Pancreas (tissue), 10 donors: ENCODE results near the gene HGD. TPM values are rescaled to one million over a fixed set of nuclear protein-coding genes. Genes with fewer than 3 reads are reported as not detected.

Source experiments
- ATAC-seq, 4 donors: fragments of 200-7000 bp; cut with Tn5 transposase; one replicate each; pipeline versions ENCODE4 v1.8.0 to v1.9.1; 2020; ENCODE audit warnings: mild to moderate bottlenecking in 4 of 4, moderate library complexity in 4 of 4
- DNase-seq, 6 donors: peaks; one replicate each; pipeline ENCODE4 v3.0.0-alpha.2; 2020
- FAIRE-seq: peaks from 2 replicates; lab custom pipeline; 2012; peaks lifted over from hg19 to GRCh38; lab: Jason Lieb, UNC
- H3K27ac ChIP-seq, 4 donors: fragments of 200-600 bp; sonication (generic); 1 replicate in 3 of 4; 2 replicates in 1 of 4; pipeline versions ENCODE4 v1.5.0 to v1.8.0; 2020
- H3K27me3 ChIP-seq, 4 donors: fragments of 200-600 bp; one replicate each; pipeline ENCODE4 v1.8.0; 2021
- H3K36me3 ChIP-seq, 3 donors: fragments of 200-600 bp; sonication (generic) in 1 of 3; one replicate each; pipeline versions ENCODE4 v1.5.0 to v1.8.0; 2020 to 2021
- H3K4me1 ChIP-seq, 3 donors: fragments of 200-600 bp; one replicate each; pipeline ENCODE4 v1.8.0; 2021
- H3K4me3 ChIP-seq, 4 donors: fragments of 200-600 bp; sonication (generic) in 2 of 4; one replicate each; pipeline versions ENCODE4 v1.5.0 to v1.8.0; 2020 to 2021
- H3K9me3 ChIP-seq, 4 donors: fragments of 200-600 bp; one replicate each; pipeline ENCODE4 v1.8.0; 2021
- CTCF ChIP-seq, 4 donors: fragments of 200-600 bp; sonication (generic) in 3 of 4; IDR thresholded peaks; one replicate each; pipeline versions ENCODE4 v1.5.0 to v1.8.0; 2021; ENCODE audit warnings: antibody characterized with exemption in 4 of 4
- WGBS, 2 donors: extraction: QIAGEN DNeasy Blood & Tissue Kit; methylation state at CpG; one replicate each; pipeline ENCODE4 v1.1.7; 2013; 5-methylcytosine and 5-hydroxymethylcytosine counted together
- intact Hi-C, 3 donors: fragments of 100-400 bp; cut with DNase I; formaldehyde crosslinking; loops; one replicate each; pipeline versions ENCODE4 v1.11.1 to v1.14.2; 2022
- polyA plus RNA-seq, 2 donors: library from polyadenylated mRNA; stranded (reverse); fragments of 200-250 nt; gene quantifications; one replicate each; pipeline ENCODE4 v1.2.3, GENCODE V29; 2013
- total RNA-seq, 6 donors: library from RNA; stranded (reverse); fragmentation: NEBNext Ultra II Directional in 4 of 6; extraction: Animal tissue kit (Norgen Biotek cat#: 25700) in 4 of 6; gene quantifications; one replicate each; pipeline versions ENCODE4 v1.2.1 to v1.2.4, GENCODE V29; 2021 to 2023
- donor health status: healthy with polysubstance abuse.
- donor health status: DM: no; HTN: no; CAD: no; lungs with moderate emphysema.
- donor health status: DM: no; HTN: no; CAD: no.
- donor health status: control.
- donor health status: control.
- donor health status: Bipolar disorder and iron deficiency.
- donor health status: DM: yes; HTN: yes; CAD: no.
- donor health status: DM: no; HTN: no; CAD: no.
- donor health status: DM: no; HTN: no; CAD: no.
- donor health status: DM: yes; HTN: yes; CAD: no.

The HGD gene
- total and polyA plus RNA-seq, 8 donors = 9.7 to 27.7 (median 16.0) TPM

GRCh38 chr3:120615847-120616609, 66.0 kb downstream of the HGD start:
- TF ChIP-seq CTCF (IDR thresholded peaks at IDR 0.05) = no peak
- no peak for DNase-seq
- intact Hi-C loops = no loop called here
- Histone ChIP-seq H3K9me3 (no peaks in the 10 kb centered on the region), H3K27me3 (no peaks in the 10 kb centered on the region), H3K36me3 (no peaks in the 10 kb centered on the region), H3K4me1 (no peaks in the 10 kb centered on the region), H3K4me3 (no peak overlapping the region), H3K27ac (no peak overlapping the region)
- ATAC-seq = peak in 1 of 4 donors; percentile 63
- no peak for FAIRE-seq
- 77 to 86% methylated on average over 13 of the region's 13 CpGs for WGBS, 2 donors

- no peaks in the 10 kb centered on the region for H3K27me3 ChIP-seq
- H3K9me3 ChIP-seq = no peaks in the 10 kb centered on the region
- H3K4me3 ChIP-seq = no peak overlapping the region
- no peak for TF ChIP-seq CTCF (IDR thresholded peaks at IDR 0.05)
- FAIRE-seq = no peak
- H3K27ac ChIP-seq = no peak overlapping the region
- DNase-seq = no peak
- WGBS, 2 donors = 69 to 80% methylated on average over 8 of the region's 8 CpGs
- H3K4me1 ChIP-seq = no peaks in the 10 kb centered on the region
- no peak for ATAC-seq
- H3K36me3 ChIP-seq = no peaks in the 10 kb centered on the region
- intact Hi-C loops = no loop called here
Measured at GRCh38 chr3:120614765-120615164, 67.3 kb downstream of the HGD start.

GRCh38 chr3:120608506-120608905, 73.5 kb downstream of the HGD start:
- no peaks in the 10 kb centered on the region for H3K27me3 ChIP-seq
- no peak for DNase-seq
- no peaks in the 10 kb centered on the region for H3K36me3 ChIP-seq
- H3K4me1 ChIP-seq = no peaks in the 10 kb centered on the region
- no peak overlapping the region for H3K27ac ChIP-seq
- no peak for FAIRE-seq
- TF ChIP-seq CTCF (IDR thresholded peaks at IDR 0.05) = no peak
- H3K4me3 ChIP-seq = no peak overlapping the region
- no peak for ATAC-seq
- intact Hi-C loops = no loop called here
- WGBS, 2 donors = 79 to 82% methylated on average over 4 of the region's 4 CpGs
- no peaks in the 10 kb centered on the region for H3K9me3 ChIP-seq

GRCh38 chr3:120604784-120605183, 77.3 kb downstream of the HGD start:
- DNase-seq (no peak), FAIRE-seq (no peak), ATAC-seq (no peak)
- H3K4me3 ChIP-seq = no peak overlapping the region
- no peak overlapping the region for H3K27ac ChIP-seq
- H3K27me3 ChIP-seq = no peaks in the 10 kb centered on the region
- peaks cover 0 to 6% (median 0%) of the 10 kb centered on the region in 3 donors for H3K36me3 ChIP-seq
- no peaks in the 10 kb centered on the region for H3K9me3 ChIP-seq
- TF ChIP-seq CTCF (IDR thresholded peaks at IDR 0.05) = no peak
- peaks cover 0 to under 1% (median 0%) of the 10 kb centered on the region in 3 donors for H3K4me1 ChIP-seq
- intact Hi-C loops = no loop called here

GRCh38 chr3:120604382-120604781, 77.7 kb downstream of the HGD start:
- Histone ChIP-seq H3K4me3 (no peak overlapping the region), H3K27me3 (no peaks in the 10 kb centered on the region), H3K27ac (no peak overlapping the region), H3K36me3 (peaks cover 0 to 6% (median 0%) of the 10 kb centered on the region in 3 donors), H3K9me3 (no peaks in the 10 kb centered on the region), H3K4me1 (peaks cover 0 to 5% (median 0%) of the 10 kb centered on the region in 3 donors)
- DNase-seq (no peak), FAIRE-seq (no peak), ATAC-seq (no peak)
- intact Hi-C loops = no loop called here
- no peak for TF ChIP-seq CTCF (IDR thresholded peaks at IDR 0.05)
